Right lobe of liver (tissue), 4 donors: Measurements from ENCODE around the gene CYP46A1.

Experiments used
- CTCF ChIP-seq, 4 donors: fragments of 200-600 bp in 3 of 4; fragments of 450-650 bp in 1 of 4; IDR thresholded peaks; one replicate each; pipeline versions ENCODE4 v1.5.1 to v1.8.0; 2016 to 2022; ENCODE audit warnings: antibody characterized with exemption in 4 of 4, mild to moderate bottlenecking in 2 of 4
- POLR2A ChIP-seq: fragments of 450-650 bp; IDR thresholded peaks from one replicate; pipeline ENCODE4 v1.6.1; 2017; ENCODE audit warnings: antibody characterized with exemption, mild to moderate bottlenecking
- donor health status: DM: no; HTN: no; CAD: no.
- donor health status: DM: no; HTN: no; CAD: no.
- donor health status: DM: no; HTN: yes; CAD: no.

GRCh38 chr14:99755629-99756603 is 71.8 kb downstream of the CYP46A1 start:
- no peak for TF ChIP-seq CTCF (IDR thresholded peaks at IDR 0.05)
- TF ChIP-seq POLR2A = no peak
